NCI-H1092 treated with DMSO at 0.1 percent for 48 hours (cell line): ENCODE results near the gene LMNTD1.
A peak's percentile ranks its signal among the peaks of the same experiment; 100 is the strongest.
"Not testable (repeated sequence)": the region's sequence is repeated elsewhere in the genome, so short reads cannot be mapped to it uniquely, and the experiment has no call there.

Experiments
- DNase-seq: peaks from one replicate; lab custom pipeline; 2025; lab: John Stamatoyannopoulos, UW

LMNTD1 gene

GRCh38 chr12:25491396-25492325 lies 61.4 kb downstream of the LMNTD1 start:
- no peak for DNase-seq

GRCh38 chr12:25488956-25489870 lies 63.9 kb downstream of the LMNTD1 start:
- DNase-seq, result not testable (repeated sequence)

GRCh38 chr12:25482625-25483024 lies 70.5 kb downstream of the LMNTD1 start:
- no peak for DNase-seq

GRCh38 chr12:25480145-25480544 lies 72.9 kb downstream of the LMNTD1 start:
- no peak for DNase-seq

- DNase-seq, result no peak
Observed at GRCh38 chr12:25477217-25477616, 75.9 kb downstream of the LMNTD1 start.

GRCh38 chr12:25472453-25472852 lies 80.6 kb downstream of the LMNTD1 start:
- no peak for DNase-seq

- no peak for DNase-seq
Observed at GRCh38 chr12:25469861-25470260, 83.2 kb downstream of the LMNTD1 start.

- DNase-seq, result no peak
Observed at GRCh38 chr12:25469368-25469767, 83.7 kb downstream of the LMNTD1 start.

GRCh38 chr12:25463521-25463920 lies 89.6 kb downstream of the LMNTD1 start:
- no peak for DNase-seq

GRCh38 chr12:25463005-25463404 lies 90.1 kb downstream of the LMNTD1 start:
- no peak for DNase-seq

- no peak for DNase-seq
Observed at GRCh38 chr12:25459541-25459951, 93.5 kb downstream of the LMNTD1 start.

- DNase-seq, result peak; percentile 1
Observed at GRCh38 chr12:25458047-25458552, 95.0 kb downstream of the LMNTD1 start.

- no peak for DNase-seq
Observed at GRCh38 chr12:25456474-25456873, 96.6 kb downstream of the LMNTD1 start.

GRCh38 chr12:25455696-25456095 lies 97.4 kb downstream of the LMNTD1 start:
- no peak for DNase-seq

- DNase-seq, result no peak
Observed at GRCh38 chr12:25449007-25449406, 104.1 kb downstream of the LMNTD1 start.

- DNase-seq, result no peak
Observed at GRCh38 chr12:25447046-25447445, 106.0 kb downstream of the LMNTD1 start.

- no peak for DNase-seq
Observed at GRCh38 chr12:25438638-25439037, 114.4 kb downstream of the LMNTD1 start.

- peak; percentile 35 for DNase-seq
Observed at GRCh38 chr12:25436206-25437030, 116.7 kb downstream of the LMNTD1 start.

GRCh38 chr12:25435431-25435830 lies 117.7 kb downstream of the LMNTD1 start:
- DNase-seq, result no peak

- no peak for DNase-seq
Observed at GRCh38 chr12:25434515-25434914, 118.6 kb downstream of the LMNTD1 start.

- no peak for DNase-seq
Observed at GRCh38 chr12:25433581-25434325, 119.3 kb downstream of the LMNTD1 start.
